Muscle of leg (tissue), 11 donors: ENCODE data around the gene ITPR2. TPM values are rescaled to one million over a fixed set of nuclear protein-coding genes. Genes with fewer than 3 reads are reported as not detected.
"Not testable (repeated sequence)": the region's sequence is repeated elsewhere in the genome, so short reads cannot be mapped to it uniquely, and the experiment has no call there.

Experiments used
- DNase-seq: peaks from one replicate; pipeline ENCODE4 v3.0.0; 2013
- H3K27ac ChIP-seq: one replicate; pipeline ENCODE4 v1.5.1; 2013; ENCODE audit warnings: mild to moderate bottlenecking, low read length, control low read depth
- H3K27me3 ChIP-seq: one replicate; pipeline ENCODE4 v1.6.1; 2013; ENCODE audit warnings: low read length; ENCODE audit not compliant: control insufficient read depth, insufficient read depth
- H3K36me3 ChIP-seq: one replicate; pipeline ENCODE4 v1.6.1; 2013; ENCODE audit warnings: low read length; ENCODE audit not compliant: control insufficient read depth, insufficient read depth
- H3K4me1 ChIP-seq: one replicate; pipeline ENCODE4 v1.6.1; 2013; ENCODE audit warnings: low read length; ENCODE audit not compliant: control insufficient read depth, insufficient read depth
- H3K4me3 ChIP-seq: one replicate; pipeline ENCODE4 v1.5.1; 2013; ENCODE audit warnings: low read length, control low read depth
- H3K9me3 ChIP-seq: replicated peaks from 2 replicates; pipeline ENCODE4 v1.6.1; 2013; ENCODE audit warnings: low read depth, low read length; ENCODE audit not compliant: control insufficient read depth
- WGBS: methylation state at CpG from one replicate; pipeline ENCODE4 v1.1.5; 2013; ENCODE audit warnings: missing lambda C conversion rate; ENCODE audit not compliant: insufficient coverage; 5-methylcytosine and 5-hydroxymethylcytosine counted together
- polyA plus RNA-seq, 8 donors: library from polyadenylated mRNA; unstranded; fragments of 120-200 nt; gene quantifications; one replicate each; pipeline versions ENCODE4 v1.2.1 to v1.2.3, GENCODE V29; 2013; ENCODE audit warnings: inconsistent platforms in 1 of 8, low replicate concordance in 1 of 8; ENCODE audit not compliant: insufficient read length in 8 of 8, insufficient read depth in 1 of 8
- total RNA-seq: library from RNA; stranded (reverse); fragments of 120-200 nt; gene quantifications from one replicate; pipeline ENCODE4 v1.2.4, GENCODE V29; 2013

The ITPR2 gene
- total and polyA plus RNA-seq, 9 donors: 1.9 to 5.8 (median 3.5) TPM

- DNase-seq: peak; percentile 27
- H3K4me1 ChIP-seq: no peaks in the 10 kb centered on the region
- H3K9me3 ChIP-seq: no peaks in the 10 kb centered on the region
- no peak overlapping the region for H3K27ac ChIP-seq
- H3K27me3 ChIP-seq: no peaks in the 10 kb centered on the region
- no CpG with 5 or more reads among the region's 6 CpGs for WGBS
- no peaks in the 10 kb centered on the region for H3K36me3 ChIP-seq
- no peak overlapping the region for H3K4me3 ChIP-seq
Measured at GRCh38 chr12:26732005-26732908, 100.7 kb downstream of the ITPR2 start.

- no peaks in the 10 kb centered on the region for H3K4me1 ChIP-seq
- H3K27me3 ChIP-seq: no peaks in the 10 kb centered on the region
- no peak overlapping the region for H3K27ac ChIP-seq
- DNase-seq: no peak
- no peak overlapping the region for H3K4me3 ChIP-seq
- no peaks in the 10 kb centered on the region for H3K9me3 ChIP-seq
- WGBS: no CpG with 5 or more reads among the region's 7 CpGs
- no peaks in the 10 kb centered on the region for H3K36me3 ChIP-seq
Measured at GRCh38 chr12:26730481-26731350, 102.3 kb downstream of the ITPR2 start.

DNA sequence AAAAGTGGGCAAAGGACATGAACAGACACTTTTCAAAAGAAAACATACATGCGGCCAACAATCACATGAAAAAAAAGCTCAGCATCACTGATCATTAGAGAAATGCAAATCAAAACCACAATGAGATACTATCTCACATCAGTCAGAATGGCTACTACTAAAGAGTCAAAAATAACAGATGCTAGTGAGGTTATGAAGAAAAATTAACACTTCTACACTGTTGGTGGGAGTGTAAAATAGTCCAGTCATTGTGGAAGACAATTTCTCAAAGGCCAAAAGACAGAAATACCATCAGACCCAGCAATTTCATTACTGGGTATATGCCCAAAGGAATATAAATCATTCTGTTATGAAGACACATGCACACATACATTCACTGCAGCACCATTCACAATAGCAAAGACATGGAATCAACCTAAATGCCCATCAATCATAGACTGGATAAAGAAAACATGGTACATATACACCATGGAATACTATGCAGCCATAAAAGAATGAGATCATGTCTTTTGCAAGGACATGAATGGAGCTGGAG, 103.8 kb downstream of the ITPR2 start:
- not testable (repeated sequence) for H3K4me3 ChIP-seq, H3K4me1 ChIP-seq, H3K9me3 ChIP-seq, H3K27me3 ChIP-seq, H3K27ac ChIP-seq, H3K36me3 ChIP-seq, DNase-seq
- no CpG with 5 or more reads among the region's 1 CpG for WGBS

- 21% methylated on average over 2 of the region's 5 CpGs for WGBS
- H3K9me3 ChIP-seq: no peaks in the 10 kb centered on the region
- no peaks in the 10 kb centered on the region for H3K4me1 ChIP-seq
- no peaks in the 10 kb centered on the region for H3K27me3 ChIP-seq
- no peaks in the 10 kb centered on the region for H3K36me3 ChIP-seq
- no peak for DNase-seq
- H3K27ac ChIP-seq: no peak overlapping the region
- no peak overlapping the region for H3K4me3 ChIP-seq
Measured at GRCh38 chr12:26728205-26729050, 104.6 kb downstream of the ITPR2 start.

GRCh38 chr12:26727482-26728204, 105.4 kb downstream of the ITPR2 start:
- no peak for DNase-seq
- Histone ChIP-seq H3K27ac (no peak overlapping the region), H3K9me3 (no peaks in the 10 kb centered on the region), H3K36me3 (no peaks in the 10 kb centered on the region), H3K4me1 (no peaks in the 10 kb centered on the region), H3K4me3 (no peak overlapping the region), H3K27me3 (no peaks in the 10 kb centered on the region)
- 78% methylated on average over 5 of the region's 13 CpGs for WGBS

DNA sequence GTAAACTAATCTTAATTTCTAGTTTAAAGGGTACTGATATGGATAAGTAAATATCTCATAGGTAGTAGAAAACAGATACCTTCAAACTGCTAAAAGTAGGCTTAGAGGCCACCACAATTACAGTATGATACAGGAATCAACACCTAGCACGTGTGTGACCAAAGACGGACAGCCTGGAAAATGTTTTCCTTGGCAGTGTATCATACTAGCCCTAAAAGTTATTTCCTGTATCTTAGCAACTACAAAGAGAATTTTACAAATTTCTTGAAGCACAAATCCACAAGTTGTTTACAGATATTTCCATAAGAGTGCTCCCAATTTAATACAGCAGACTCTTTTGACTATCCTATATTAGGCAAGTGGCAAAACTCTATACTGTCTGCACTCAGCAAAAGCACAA, 106.0 kb downstream of the ITPR2 start:
- Histone ChIP-seq H3K9me3 (no peaks in the 10 kb centered on the region), H3K36me3 (no peaks in the 10 kb centered on the region), H3K4me3 (no peak overlapping the region), H3K27me3 (no peaks in the 10 kb centered on the region), H3K27ac (no peak overlapping the region), H3K4me1 (no peaks in the 10 kb centered on the region)
- no CpG with 5 or more reads among the region's 2 CpGs for WGBS
- no peak for DNase-seq

GRCh38 chr12:26725276-26725916, 107.6 kb downstream of the ITPR2 start:
- WGBS: 87% methylated on average over 1 of the region's 2 CpGs
- H3K36me3 ChIP-seq: no peaks in the 10 kb centered on the region
- no peak overlapping the region for H3K4me3 ChIP-seq
- no peaks in the 10 kb centered on the region for H3K4me1 ChIP-seq
- no peak for DNase-seq
- no peak overlapping the region for H3K27ac ChIP-seq
- no peaks in the 10 kb centered on the region for H3K27me3 ChIP-seq
- no peaks in the 10 kb centered on the region for H3K9me3 ChIP-seq

- H3K4me3 ChIP-seq: no peak overlapping the region
- 88% methylated on average over 2 of the region's 4 CpGs for WGBS
- no peaks in the 10 kb centered on the region for H3K9me3 ChIP-seq
- H3K4me1 ChIP-seq: no peaks in the 10 kb centered on the region
- H3K27me3 ChIP-seq: no peaks in the 10 kb centered on the region
- no peak overlapping the region for H3K27ac ChIP-seq
- no peak for DNase-seq
- H3K36me3 ChIP-seq: no peaks in the 10 kb centered on the region
Measured at GRCh38 chr12:26724309-26724702, 108.7 kb downstream of the ITPR2 start.
